Measurements from ENCODE around the gene DGCR6L.
"Not testable (repeated sequence)": the region's sequence is repeated elsewhere in the genome, so short reads cannot be mapped to it uniquely, and the experiment has no call there.

Gene DGCR6L

DNA sequence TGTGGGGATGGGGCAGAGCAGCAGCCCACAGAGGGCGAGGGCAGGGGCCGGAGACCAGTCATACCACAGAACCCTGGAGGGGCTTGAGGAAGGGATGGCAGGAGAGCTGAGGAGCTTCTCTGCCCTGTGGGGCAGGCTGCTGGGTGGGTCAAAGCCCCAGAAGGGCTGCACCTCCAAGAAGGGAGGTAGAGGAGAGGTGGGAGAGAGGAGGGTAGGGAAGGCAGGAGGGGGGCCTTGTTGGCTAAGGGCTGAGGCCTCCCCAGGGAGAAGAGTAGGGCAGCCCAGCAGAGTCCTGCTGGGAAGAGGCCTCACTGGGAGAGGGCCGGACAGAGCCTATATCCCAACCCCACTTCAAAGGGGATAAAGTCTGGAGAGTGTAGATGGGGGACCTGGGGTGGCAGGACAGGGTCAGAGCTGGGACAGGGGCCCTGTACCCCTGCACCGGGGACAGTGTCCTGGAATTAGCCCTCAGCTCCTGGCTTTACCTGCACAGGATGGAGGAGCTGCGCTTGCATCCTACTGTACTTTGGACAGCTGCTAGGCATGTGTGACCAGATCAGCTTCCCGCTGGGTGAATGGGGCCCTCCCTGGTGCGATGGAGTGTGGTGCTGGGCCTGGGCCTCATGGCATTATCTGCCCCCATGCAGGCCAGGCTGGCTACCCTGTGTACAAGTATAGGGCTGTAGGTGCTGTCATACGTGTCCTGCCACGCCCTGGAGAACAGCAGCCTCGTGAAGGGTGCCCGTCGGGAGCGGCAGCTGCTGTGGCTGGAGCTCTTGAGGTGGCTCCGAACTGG lies 7.3 kb downstream of the DGCR6L start:
- H3K4me3 ChIP-seq (replicated peaks in 1 of 2; ENCODE audit: low read depth in 2 of 2, low read length in 2 of 2) = no peak overlapping the region
- no peak for DNase-seq (ENCODE audit: low read depth in 2 of 2)
- no peak for TF ChIP-seq CTCF (IDR thresholded peaks at IDR 0.05; ENCODE audit: low read depth, low read length)

- H3K4me3 ChIP-seq (replicated peaks in 1 of 2; ENCODE audit: low read depth in 2 of 2, low read length in 2 of 2); DNase-seq (ENCODE audit: low read depth in 2 of 2): not testable (repeated sequence)
Measured at GRCh38 chr22:20311249-20312062, 8.4 kb downstream of the DGCR6L start.

- not testable (repeated sequence) for DNase-seq (ENCODE audit: low read depth in 2 of 2); H3K4me3 ChIP-seq (replicated peaks in 1 of 2; ENCODE audit: low read depth in 2 of 2, low read length in 2 of 2)
Measured at GRCh38 chr22:20310773-20311172, 9.1 kb downstream of the DGCR6L start.

DNA sequence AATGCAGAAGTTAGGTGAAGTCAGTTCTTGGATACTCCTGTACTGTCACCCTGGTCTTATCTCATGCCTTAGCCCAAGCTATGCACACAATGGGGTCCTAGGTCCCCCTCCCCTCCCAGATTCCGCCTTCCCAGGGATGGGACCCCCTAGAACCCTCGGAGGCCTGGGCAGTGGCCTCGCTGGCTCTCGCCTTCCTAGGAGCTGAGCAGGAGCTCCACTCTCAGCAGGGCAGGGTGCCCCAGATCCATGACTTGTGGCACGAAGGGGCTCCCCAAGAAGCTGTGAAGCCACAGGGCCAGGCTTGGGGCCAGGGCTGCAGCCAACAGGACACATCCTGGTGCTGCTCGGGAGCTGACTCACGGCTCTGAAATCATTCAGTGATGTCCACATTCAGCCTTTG lies 9.7 kb downstream of the DGCR6L start:
- H3K4me3 ChIP-seq (replicated peaks in 1 of 2; ENCODE audit: low read depth in 2 of 2, low read length in 2 of 2); DNase-seq (ENCODE audit: low read depth in 2 of 2): not testable (repeated sequence)

DNA sequence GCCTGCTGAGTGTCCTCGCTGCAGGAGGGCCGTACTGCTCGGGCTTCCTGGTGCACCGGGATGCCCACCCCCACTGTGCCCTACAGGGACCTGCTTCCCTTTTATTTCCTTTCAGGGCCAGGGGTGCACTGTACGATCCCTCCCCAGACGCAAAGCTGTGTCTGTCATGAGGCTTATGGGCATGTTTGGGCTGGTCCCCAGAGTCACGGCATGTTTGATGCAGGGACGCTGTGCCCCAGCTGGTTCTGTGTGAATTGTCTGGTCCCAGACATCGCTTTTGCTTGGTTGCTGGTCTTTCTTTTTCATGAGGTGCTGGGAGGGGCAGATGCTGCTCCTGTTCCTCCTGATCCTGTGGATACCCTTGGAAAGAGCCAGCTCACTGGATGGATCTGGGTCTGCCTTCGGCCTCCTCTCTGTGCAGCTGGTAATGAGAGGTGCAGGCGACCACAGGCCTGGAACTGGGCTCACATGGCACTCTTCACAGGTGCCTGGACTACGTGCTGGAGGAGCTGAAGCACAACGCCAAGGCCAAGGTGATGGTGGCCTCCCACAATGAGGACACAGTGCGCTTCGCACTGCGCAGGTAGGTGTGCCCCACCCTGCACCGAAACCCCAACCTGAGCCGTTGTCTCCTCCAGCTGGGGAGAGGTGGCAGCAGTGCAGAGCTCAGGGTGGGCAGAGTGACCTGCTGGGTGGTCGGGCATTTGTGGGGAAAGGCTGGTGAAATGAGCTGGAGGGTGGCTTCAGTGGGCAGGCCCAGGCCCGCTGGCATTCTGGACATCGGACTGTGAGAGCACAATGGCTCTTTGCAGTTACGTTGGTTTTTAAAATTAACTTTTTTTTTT lies 10.8 kb downstream of the DGCR6L start:
- DNase-seq (ENCODE audit: low read depth in 2 of 2); H3K4me3 ChIP-seq (replicated peaks in 1 of 2; ENCODE audit: low read depth in 2 of 2, low read length in 2 of 2): not testable (repeated sequence)

DNA sequence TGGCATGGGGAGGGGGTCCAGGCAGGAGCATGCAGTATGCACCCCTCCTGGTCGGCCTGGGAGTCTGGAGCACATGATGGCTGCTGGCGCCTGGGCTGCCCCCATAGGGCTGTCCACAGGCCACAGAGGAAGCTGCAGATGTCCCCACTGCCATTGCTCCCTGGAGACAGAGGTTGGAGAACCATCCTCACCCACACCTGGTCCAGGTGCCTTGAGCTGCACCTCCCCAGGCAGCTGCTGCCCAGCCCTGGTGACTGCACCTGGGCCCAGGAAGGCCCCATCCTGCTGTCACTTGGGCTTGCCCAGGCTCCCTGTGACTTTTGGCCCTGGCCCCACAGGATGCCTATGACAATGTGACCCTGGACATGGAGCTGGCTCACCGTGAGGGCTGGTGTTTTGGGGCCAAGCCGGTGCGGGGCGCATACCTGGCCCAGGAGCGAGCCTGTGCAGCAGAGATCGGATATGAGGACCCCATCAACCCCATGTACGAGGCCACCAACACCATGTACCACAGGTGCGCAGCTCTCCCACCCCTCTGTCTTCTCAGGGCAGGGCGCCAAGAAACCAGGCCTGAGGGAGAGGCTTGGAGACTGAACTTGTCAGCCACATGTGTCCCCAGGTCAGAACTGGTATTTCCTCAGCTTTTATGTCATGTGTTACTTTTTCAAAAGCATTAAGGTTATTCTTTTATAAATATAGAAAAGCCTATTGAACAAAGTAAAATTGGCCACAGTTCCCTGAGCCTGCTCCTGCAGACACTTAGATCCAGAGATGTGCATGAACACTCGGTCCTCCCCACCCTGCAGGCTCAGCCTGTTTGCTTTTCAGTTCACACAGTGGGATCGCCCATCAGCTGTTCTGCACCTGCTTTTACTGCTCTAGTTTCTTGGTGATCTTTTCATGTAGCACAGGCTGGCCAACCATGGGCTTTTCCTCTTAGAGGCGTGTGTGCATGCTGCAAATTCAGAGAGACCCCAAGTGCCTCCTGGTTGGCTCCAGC lies 12.1 kb downstream of the DGCR6L start:
- DNase-seq (ENCODE audit: low read depth in 2 of 2); H3K4me3 ChIP-seq (replicated peaks in 1 of 2; ENCODE audit: low read depth in 2 of 2, low read length in 2 of 2): not testable (repeated sequence)

DNA sequence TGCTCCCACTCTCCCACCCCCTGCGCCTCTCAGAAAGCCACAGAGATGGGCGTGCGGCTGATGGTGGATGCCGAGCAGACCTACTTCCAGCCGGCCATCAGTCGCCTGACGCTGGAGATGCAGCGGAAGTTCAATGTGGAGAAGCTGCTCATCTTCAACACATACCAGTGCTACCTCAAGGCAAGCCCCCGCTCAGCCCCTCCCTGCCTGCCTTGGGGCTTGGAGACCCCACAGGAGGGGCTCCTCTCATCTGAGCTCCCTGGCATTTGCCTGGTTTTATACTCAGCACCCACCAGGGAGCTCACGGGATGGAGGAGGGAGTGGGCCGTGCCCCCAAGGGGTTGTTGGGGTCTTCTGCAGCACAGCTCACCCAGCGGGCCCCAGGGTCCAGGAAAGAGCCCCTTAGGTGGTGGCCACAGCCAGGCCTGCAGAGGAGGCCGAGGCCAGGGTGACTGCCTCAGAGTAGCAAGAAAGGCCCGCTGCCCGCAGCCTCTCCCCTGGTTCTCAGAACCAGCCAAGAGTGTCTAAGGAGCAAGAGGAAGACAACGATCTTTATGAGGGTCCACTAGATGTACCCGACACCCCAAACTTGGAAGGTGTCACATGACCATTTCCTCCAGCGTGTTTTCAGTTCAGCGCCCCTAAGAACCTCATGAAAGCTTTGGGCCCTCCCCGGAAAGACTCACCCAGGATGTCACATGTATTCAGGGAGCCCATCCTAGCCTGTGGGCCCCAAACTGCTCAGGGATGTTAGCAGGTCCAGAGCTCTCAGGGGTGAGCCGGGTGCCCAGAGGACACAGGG lies 13.0 kb downstream of the DGCR6L start:
- H3K4me3 ChIP-seq (replicated peaks in 1 of 2; ENCODE audit: low read depth in 2 of 2, low read length in 2 of 2); DNase-seq (ENCODE audit: low read depth in 2 of 2): not testable (repeated sequence)

- no peak overlapping the region for H3K4me3 ChIP-seq (replicated peaks in 1 of 2; ENCODE audit: low read depth in 2 of 2, low read length in 2 of 2)
- TF ChIP-seq CTCF (IDR thresholded peaks at IDR 0.05; ENCODE audit: low read depth, low read length) = no peak
- no peak for DNase-seq (ENCODE audit: low read depth in 2 of 2)
Measured at GRCh38 chr22:20305894-20306645, 13.8 kb downstream of the DGCR6L start.

DNA sequence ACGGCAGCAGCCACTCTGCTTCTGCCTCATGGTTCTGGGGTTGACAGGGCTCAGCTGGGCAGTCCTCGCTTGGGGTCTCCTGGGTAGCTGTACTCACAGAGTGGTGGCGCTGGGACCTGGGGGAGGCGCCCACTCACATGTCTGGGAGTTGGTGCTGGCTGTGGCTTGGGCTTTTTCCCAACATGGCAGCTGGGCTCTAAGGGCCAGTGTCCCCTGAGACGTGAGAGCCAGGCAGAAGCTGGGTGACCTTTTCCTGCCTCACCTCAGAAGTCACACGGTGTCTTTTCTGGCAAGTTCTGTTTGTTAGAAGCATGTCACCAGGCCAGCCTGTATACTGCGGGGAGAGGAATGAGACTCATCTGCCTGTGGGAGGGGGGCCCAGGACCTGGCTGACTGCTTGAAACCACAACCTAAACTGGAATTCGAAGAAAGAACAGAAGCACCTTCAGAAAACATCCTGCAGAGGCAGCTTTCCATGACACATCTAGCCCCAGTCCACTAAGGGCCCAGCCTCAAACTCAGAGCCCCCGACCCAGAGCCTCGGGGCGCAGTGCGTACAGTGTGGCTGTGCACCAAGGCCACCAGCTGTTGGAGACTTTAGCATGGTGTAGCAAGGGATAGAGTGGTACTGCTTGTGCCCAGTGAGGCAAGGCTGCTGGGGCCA lies 14.5 kb downstream of the DGCR6L start:
- DNase-seq (ENCODE audit: low read depth in 2 of 2) = not testable (repeated sequence)

More for the DNA sequence above, 14.5 kb downstream of the DGCR6L start:
- not testable (repeated sequence) for H3K4me3 ChIP-seq (replicated peaks in 1 of 2; ENCODE audit: low read depth in 2 of 2, low read length in 2 of 2)
